IPS-20b (cell line): ENCODE data around the gene WHRN.

Experiments
- H3K27ac ChIP-seq: one replicate; pipeline ENCODE4 v1.5.1; 2013; ENCODE audit warnings: low read length
- H3K27me3 ChIP-seq: 2 replicates; pipeline ENCODE4 v1.6.1; 2013; ENCODE audit warnings: mild to moderate bottlenecking, low read length, inconsistent platforms; ENCODE audit not compliant: insufficient read depth
- H3K36me3 ChIP-seq: 2 replicates; pipeline ENCODE4 v1.6.1; 2013; ENCODE audit warnings: low read depth, mild to moderate bottlenecking, inconsistent platforms, low read length, moderate library complexity; ENCODE audit not compliant: insufficient read depth
- H3K4me1 ChIP-seq: 2 replicates; pipeline ENCODE4 v1.6.1; 2013; ENCODE audit warnings: mild to moderate bottlenecking, control low read depth, inconsistent platforms, low read length, moderate library complexity; ENCODE audit not compliant: insufficient read depth
- H3K4me3 ChIP-seq: 2 replicates; pipeline ENCODE4 v1.5.1; 2013; ENCODE audit warnings: mild to moderate bottlenecking, low read length, inconsistent platforms
- H3K9ac ChIP-seq: 2 replicates; pipeline ENCODE4 v1.6.1; 2013; ENCODE audit warnings: low read depth, mild to moderate bottlenecking, inconsistent platforms, low read length, moderate library complexity
- H3K9me3 ChIP-seq: 2 replicates; pipeline ENCODE4 v1.6.1; 2013; ENCODE audit warnings: mild to moderate bottlenecking, low read depth, low read length, inconsistent platforms; ENCODE audit not compliant: insufficient read depth

Gene WHRN

DNA sequence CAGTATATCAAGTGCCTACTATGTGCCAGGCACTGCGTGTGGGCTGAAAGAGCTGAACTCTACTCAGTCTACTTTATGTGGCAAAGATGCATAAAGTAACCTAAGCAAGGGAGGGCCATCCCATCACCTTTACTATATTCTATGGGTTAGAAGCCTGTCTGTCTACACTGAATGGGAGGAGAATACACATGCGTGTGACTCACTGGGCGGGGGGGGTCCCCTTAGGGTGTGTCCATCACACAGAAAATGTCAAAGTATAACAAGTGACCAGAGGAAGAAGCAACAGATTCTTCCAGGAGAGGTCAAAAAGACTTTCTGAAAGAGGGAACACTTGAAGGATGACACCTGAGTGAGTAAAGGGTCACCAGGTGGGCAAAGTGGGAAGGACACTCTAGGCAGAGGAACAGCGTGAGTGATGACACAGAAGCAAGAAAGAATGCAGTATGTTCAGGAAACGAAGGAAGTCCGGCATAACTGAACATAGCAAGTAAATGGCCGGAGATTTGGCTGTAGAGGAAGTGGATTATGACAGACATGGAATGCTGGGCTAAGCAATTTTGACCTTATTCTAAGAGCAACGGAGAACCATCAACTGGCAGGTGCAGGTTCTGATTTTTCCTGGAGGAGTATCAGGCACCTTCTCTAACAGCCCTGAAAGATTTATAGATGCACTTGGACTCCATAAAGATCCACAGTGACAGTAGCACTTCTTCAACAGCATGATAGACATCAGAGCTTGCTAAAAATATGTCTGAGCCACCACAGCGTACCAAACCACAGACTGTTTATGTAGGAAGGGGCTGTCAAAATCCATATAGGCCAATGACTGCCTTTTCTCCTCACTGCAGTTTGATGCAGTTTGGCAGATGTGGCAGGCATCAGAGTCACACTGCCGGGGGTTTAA lies 8.0 kb upstream of the WHRN start:
- Histone ChIP-seq H3K36me3 (no peaks in the 10 kb centered on the region), H3K27me3 (peaks cover 14% of the 10 kb centered on the region; the same call in 1 of the 2 replicates), H3K27ac (no peak overlapping the region), H3K4me3 (no peak overlapping the region), H3K9ac (no peak overlapping the region), H3K4me1 (peaks cover 5% of the 10 kb centered on the region), H3K9me3 (no peaks in the 10 kb centered on the region)

GRCh38 chr9:114511978-114512874 lies 7.0 kb upstream of the WHRN start:
- peaks cover 14% of the 10 kb centered on the region; the same call in 1 of the 2 replicates for H3K27me3 ChIP-seq
- no peaks in the 10 kb centered on the region for H3K9me3 ChIP-seq
- no peak overlapping the region for H3K4me3 ChIP-seq
- no peaks in the 10 kb centered on the region for H3K36me3 ChIP-seq
- peaks cover 11% of the 10 kb centered on the region for H3K4me1 ChIP-seq
- H3K9ac ChIP-seq, result no peak overlapping the region
- no peak overlapping the region for H3K27ac ChIP-seq

DNA sequence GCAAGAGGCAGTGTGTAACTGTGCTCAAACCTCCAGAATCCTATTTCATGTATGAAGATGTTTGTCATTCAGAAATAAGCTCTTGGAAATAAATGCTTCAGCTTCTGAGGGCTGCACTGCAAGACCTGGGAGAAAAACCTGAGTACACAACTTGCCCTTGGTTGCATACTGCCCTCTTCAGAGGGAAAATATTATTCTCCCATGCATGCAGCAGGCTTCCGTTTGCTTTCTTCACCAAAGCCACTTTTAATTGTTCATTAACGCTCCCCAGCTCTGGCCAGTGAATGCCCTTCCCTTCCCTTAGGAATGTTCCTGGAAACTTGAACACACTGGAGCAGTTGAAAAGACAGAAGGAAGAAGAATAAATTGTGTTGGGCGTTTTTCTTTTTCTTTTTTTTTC lies 2.5 kb upstream of the WHRN start:
- Histone ChIP-seq H3K4me1 (peaks cover 17% of the 10 kb centered on the region), H3K36me3 (no peaks in the 10 kb centered on the region), H3K27me3 (peaks cover 29% of the 10 kb centered on the region), H3K9me3 (no peaks in the 10 kb centered on the region), H3K27ac (no peak overlapping the region), H3K4me3 (no peak overlapping the region), H3K9ac (peak overlapping the region; percentile 39; the same call in 1 of the 2 replicates)

- Histone ChIP-seq H3K9ac (peak overlapping the region; percentile 70; the same call in 1 of the 2 replicates), H3K27ac (no peak overlapping the region), H3K9me3 (no peaks in the 10 kb centered on the region)
Measured at GRCh38 chr9:114506082-114506390, 763 bp upstream of the WHRN start.

GRCh38 chr9:114504341-114505186 lies 709 bp downstream of the WHRN start:
- Histone ChIP-seq H3K9me3 (no peaks in the 10 kb centered on the region), H3K36me3 (no peaks in the 10 kb centered on the region), H3K27ac (no peak overlapping the region), H3K4me3 (peak overlapping the region; percentile 90), H3K27me3 (peaks cover 27% of the 10 kb centered on the region), H3K4me1 (peaks cover 33% of the 10 kb centered on the region), H3K9ac (no peak overlapping the region)

More at GRCh38 chr9:114506082-114506390, 763 bp upstream of the WHRN start:
- peak overlapping the region; percentile 90 for H3K4me3 ChIP-seq
- H3K4me1 ChIP-seq, result peaks cover 26% of the 10 kb centered on the region
- H3K36me3 ChIP-seq, result no peaks in the 10 kb centered on the region
- H3K27me3 ChIP-seq, result peaks cover 27% of the 10 kb centered on the region

DNA sequence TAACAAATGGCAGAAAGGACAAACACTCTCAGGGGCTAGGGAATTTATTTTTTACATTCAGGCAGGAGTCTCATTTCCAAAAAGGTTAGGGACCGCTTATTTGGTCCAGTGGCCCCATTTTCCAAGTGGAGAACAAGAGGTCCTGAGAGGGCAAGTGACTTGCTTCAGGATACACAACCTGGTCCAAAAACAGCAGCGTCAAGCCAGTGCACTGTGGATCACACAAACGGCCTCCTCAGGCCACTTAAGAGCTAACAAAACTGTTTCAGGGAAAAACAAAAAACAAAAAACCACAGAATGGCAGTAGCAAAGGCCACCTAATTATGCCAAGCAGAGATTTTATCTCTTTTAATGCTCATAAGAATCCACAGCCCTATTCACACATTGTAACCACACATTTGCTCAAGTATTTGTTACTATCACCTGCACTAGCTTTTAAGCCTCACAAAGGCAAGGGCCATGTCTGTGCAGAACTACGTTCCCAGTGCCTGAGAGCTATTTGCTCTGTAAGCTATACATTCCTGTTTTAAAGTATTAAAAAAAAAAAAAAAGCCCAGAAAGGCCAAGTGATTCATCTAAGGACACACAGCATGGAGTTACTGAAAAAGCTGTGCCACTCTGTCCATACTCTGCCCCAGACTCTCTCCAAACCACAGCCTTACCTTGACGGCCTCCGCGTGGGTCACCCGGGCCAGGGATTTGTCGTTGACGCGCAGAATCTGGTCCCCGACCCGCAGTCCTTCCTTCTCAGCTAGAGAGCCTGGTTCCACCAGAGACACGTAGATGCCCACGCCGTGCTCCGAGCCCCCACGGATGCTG lies 1.5 kb downstream of the WHRN start:
- Histone ChIP-seq H3K27ac (no peak overlapping the region), H3K36me3 (no peaks in the 10 kb centered on the region), H3K4me1 (peaks cover 32% of the 10 kb centered on the region), H3K9me3 (no peaks in the 10 kb centered on the region), H3K9ac (no peak overlapping the region), H3K27me3 (peaks cover 27% of the 10 kb centered on the region), H3K4me3 (peak overlapping the region; percentile 90)

- peaks cover 25% of the 10 kb centered on the region; the same call in 1 of the 2 replicates for H3K4me1 ChIP-seq
- H3K27ac ChIP-seq, result no peak overlapping the region
- H3K27me3 ChIP-seq, result peaks cover 27% of the 10 kb centered on the region
- peak overlapping the region; percentile 17; the same call in 1 of the 2 replicates for H3K9ac ChIP-seq
- no peaks in the 10 kb centered on the region for H3K36me3 ChIP-seq
- no peaks in the 10 kb centered on the region for H3K9me3 ChIP-seq
- H3K4me3 ChIP-seq, result peak overlapping the region; percentile 48; the same call in 1 of the 2 replicates
Measured at GRCh38 chr9:114503009-114503408, 2.3 kb downstream of the WHRN start.

DNA sequence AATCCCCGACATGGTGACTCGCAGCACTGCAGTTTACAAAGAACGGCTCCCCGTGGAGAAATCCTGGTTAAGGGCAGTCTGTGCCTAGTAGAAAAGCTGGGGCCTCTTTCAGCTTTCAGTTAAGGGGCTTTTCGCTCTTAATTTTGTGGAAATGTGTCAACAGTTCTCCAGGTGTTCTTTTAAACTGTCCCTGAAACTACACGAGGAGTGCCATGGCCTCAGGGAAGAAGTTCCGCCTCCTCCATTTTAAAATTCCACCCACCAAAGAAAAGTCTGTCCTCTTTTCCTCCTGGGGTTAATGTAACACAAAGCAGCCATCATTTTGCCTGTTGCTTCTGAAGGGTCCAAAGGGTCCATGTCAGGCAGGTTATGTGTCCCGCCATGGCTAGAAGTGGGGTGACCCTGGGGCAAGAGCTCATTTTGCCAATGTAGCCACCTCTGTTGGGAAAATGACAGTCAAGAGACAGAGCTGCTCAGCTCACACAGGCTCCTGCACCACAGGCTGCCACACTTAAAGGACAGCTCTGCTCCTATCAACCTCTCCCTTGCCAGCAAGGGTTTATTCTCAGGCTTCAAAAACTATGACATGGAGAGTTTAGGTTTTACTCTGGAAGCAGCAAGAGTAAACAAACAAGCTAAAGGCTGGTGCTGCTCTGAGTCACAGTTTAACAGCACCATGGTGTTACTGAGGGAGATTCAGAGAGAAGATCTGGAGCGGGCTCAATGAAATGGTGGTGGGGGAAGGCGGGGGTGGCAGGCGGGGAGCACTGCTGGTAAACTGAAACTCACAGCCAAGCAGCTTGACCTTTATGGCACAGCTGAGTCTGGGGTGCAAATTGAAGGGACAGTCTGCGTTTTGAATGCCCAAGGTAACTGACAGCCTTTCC lies 3.2 kb downstream of the WHRN start:
- Histone ChIP-seq H3K36me3 (no peaks in the 10 kb centered on the region), H3K27ac (peak overlapping the region; percentile 10), H3K9ac (peak overlapping the region; percentile 50; the same call in 1 of the 2 replicates), H3K4me1 (peaks cover 23% of the 10 kb centered on the region; the same call in 1 of the 2 replicates), H3K9me3 (no peaks in the 10 kb centered on the region), H3K4me3 (peak overlapping the region; percentile 46), H3K27me3 (peaks cover 27% of the 10 kb centered on the region)

DNA sequence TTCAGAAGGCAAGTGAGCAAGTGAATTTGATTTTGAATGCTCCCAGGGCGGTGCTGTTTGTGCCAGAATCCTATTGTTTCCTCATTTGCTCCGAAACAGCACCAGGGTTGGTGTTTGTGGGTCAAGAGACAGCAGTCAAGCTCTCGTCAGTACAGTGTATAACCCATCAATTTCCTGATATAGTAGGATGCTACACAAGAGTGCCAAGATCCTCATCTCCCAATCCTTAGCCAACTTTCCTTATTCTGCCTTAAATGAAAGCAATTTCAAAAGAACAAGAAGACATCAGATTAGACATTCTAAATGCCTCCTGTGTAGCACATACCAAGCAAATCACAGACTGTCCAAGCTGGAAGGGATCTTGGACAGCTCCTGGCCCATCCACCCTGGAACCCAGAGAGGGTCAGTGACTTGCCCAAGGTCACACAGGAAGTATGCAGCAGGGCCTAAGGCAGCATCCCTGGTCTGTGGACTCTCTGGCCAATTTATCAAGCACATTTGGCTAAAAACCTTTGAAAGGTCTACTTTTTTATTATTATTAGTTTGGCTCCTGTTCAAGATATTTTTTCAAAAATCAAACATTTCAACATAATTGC lies 4.5 kb downstream of the WHRN start:
- H3K4me3 ChIP-seq, result no peak overlapping the region
- H3K9me3 ChIP-seq, result no peaks in the 10 kb centered on the region
- H3K4me1 ChIP-seq, result peaks cover 23% of the 10 kb centered on the region; the same call in 1 of the 2 replicates
- H3K27me3 ChIP-seq, result peaks cover 20% of the 10 kb centered on the region
- no peaks in the 10 kb centered on the region for H3K36me3 ChIP-seq
- no peak overlapping the region; the same call in 1 of the 2 replicates for H3K9ac ChIP-seq
- no peak overlapping the region for H3K27ac ChIP-seq
